ENCODE data around the gene IFNL1. TPM values are rescaled to one million over a fixed set of nuclear protein-coding genes. Genes with fewer than 3 reads are reported as not detected.

IFNL1 gene
- total and polyA plus RNA-seq, 2 donors from 2014 or later, result not detected

DNA sequence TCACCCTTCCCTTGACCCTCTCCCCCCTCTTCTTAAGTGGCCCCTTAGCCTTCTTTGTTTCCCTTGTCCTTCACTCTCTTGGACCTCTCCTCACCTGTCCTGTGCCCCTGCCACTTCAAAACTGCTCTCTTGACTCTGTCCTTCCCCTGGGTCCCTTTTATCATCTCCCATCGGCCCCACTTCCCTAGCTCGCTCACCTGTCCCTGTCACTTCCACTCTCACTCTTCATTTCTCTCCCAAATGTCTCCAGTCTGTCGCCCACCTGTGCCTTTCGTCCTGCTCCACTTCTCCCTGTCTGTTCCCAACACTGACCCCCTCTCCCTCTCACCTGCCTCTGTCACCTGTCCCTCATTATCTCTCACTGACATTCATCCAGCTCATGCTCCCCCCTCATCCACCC is 699 bp downstream of the IFNL1 start:
- DNase-seq, result no peak
- Histone ChIP-seq H3K9ac (ENCODE audit: low read length in 3 of 3) (no peak overlapping the region), H3K9me3 (ENCODE audit: control insufficient read depth in 2 of 3, insufficient read depth in 1 of 3, low read length in 3 of 3) (no peaks in the 10 kb centered on the region), H3K27me3 (ENCODE audit: control insufficient read depth, insufficient read depth, low read length) (no peaks in the 10 kb centered on the region), H3K4me1 (ENCODE audit: control insufficient read depth in 2 of 3, insufficient read depth in 2 of 3, low read depth in 1 of 3, low read length in 3 of 3) (no peaks in the 10 kb centered on the region), H3K27ac (ENCODE audit: low read depth in 2 of 2, low read length in 2 of 2) (no peak overlapping the region), H3K36me3 (ENCODE audit: control insufficient read depth in 2 of 3, insufficient read depth in 3 of 3, low read length in 3 of 3) (no peaks in the 10 kb centered on the region), H3K4me3 (ENCODE audit: low read length in 3 of 3) (no peak overlapping the region)
- intact Hi-C loops (cut with DNase I), result no loop called here
- TF ChIP-seq CTCF (IDR thresholded peaks at IDR 0.05; ENCODE audit: borderline replicate concordance, extremely low read depth, insufficient read depth), result no peak
- FAIRE-seq, result no peak

- DNase-seq, result no peak
- TF ChIP-seq CTCF (IDR thresholded peaks at IDR 0.05; ENCODE audit: borderline replicate concordance, extremely low read depth, insufficient read depth), result no peak
- no peak overlapping the region for H3K9ac ChIP-seq (ENCODE audit: low read length in 3 of 3)
- no peak for FAIRE-seq
- H3K27me3 ChIP-seq (ENCODE audit: control insufficient read depth, insufficient read depth, low read length), result no peaks in the 10 kb centered on the region
- H3K27ac ChIP-seq (ENCODE audit: low read depth in 2 of 2, low read length in 2 of 2), result no peak overlapping the region
- no peaks in the 10 kb centered on the region for H3K4me1 ChIP-seq (ENCODE audit: control insufficient read depth in 2 of 3, insufficient read depth in 2 of 3, low read depth in 1 of 3, low read length in 3 of 3)
- H3K9me3 ChIP-seq (ENCODE audit: control insufficient read depth in 2 of 3, insufficient read depth in 1 of 3, low read length in 3 of 3), result no peaks in the 10 kb centered on the region
- no peaks in the 10 kb centered on the region for H3K36me3 ChIP-seq (ENCODE audit: control insufficient read depth in 2 of 3, insufficient read depth in 3 of 3, low read length in 3 of 3)
- intact Hi-C loops (cut with DNase I), result no loop called here
- no peak overlapping the region for H3K4me3 ChIP-seq (ENCODE audit: low read length in 3 of 3)
Observed at GRCh38 chr19:39297931-39298634, 1.9 kb downstream of the IFNL1 start.

- no peaks in the 10 kb centered on the region for H3K9me3 ChIP-seq (ENCODE audit: control insufficient read depth in 2 of 3, insufficient read depth in 1 of 3, low read length in 3 of 3)
- H3K9ac ChIP-seq (ENCODE audit: low read length in 3 of 3), result no peak overlapping the region
- DNase-seq, result no peak
- intact Hi-C loops (cut with DNase I), result no loop called here
- peaks cover 4% of the 10 kb centered on the region for H3K27me3 ChIP-seq (ENCODE audit: control insufficient read depth, insufficient read depth, low read length)
- no peak for FAIRE-seq
- H3K36me3 ChIP-seq (ENCODE audit: control insufficient read depth in 2 of 3, insufficient read depth in 3 of 3, low read length in 3 of 3), result no peaks in the 10 kb centered on the region
- no peak for TF ChIP-seq CTCF (IDR thresholded peaks at IDR 0.05; ENCODE audit: borderline replicate concordance, extremely low read depth, insufficient read depth)
- H3K4me3 ChIP-seq (ENCODE audit: low read length in 3 of 3), result no peak overlapping the region
- H3K4me1 ChIP-seq (ENCODE audit: control insufficient read depth in 2 of 3, insufficient read depth in 2 of 3, low read depth in 1 of 3, low read length in 3 of 3), result no peaks in the 10 kb centered on the region
- H3K27ac ChIP-seq (ENCODE audit: low read depth in 2 of 2, low read length in 2 of 2), result no peak overlapping the region
Observed at GRCh38 chr19:39299404-39299803, 3.2 kb downstream of the IFNL1 start.

GRCh38 chr19:39299832-39300231 is 3.6 kb downstream of the IFNL1 start:
- H3K4me1 ChIP-seq (ENCODE audit: control insufficient read depth in 2 of 3, insufficient read depth in 2 of 3, low read depth in 1 of 3, low read length in 3 of 3), result no peaks in the 10 kb centered on the region
- H3K9me3 ChIP-seq (ENCODE audit: control insufficient read depth in 2 of 3, insufficient read depth in 1 of 3, low read length in 3 of 3), result no peaks in the 10 kb centered on the region
- no peak for TF ChIP-seq CTCF (IDR thresholded peaks at IDR 0.05; ENCODE audit: borderline replicate concordance, extremely low read depth, insufficient read depth)
- intact Hi-C loops (cut with DNase I), result no loop called here
- H3K27me3 ChIP-seq (ENCODE audit: control insufficient read depth, insufficient read depth, low read length), result peaks cover 8% of the 10 kb centered on the region
- no peak overlapping the region for H3K27ac ChIP-seq (ENCODE audit: low read depth in 2 of 2, low read length in 2 of 2)
- no peaks in the 10 kb centered on the region for H3K36me3 ChIP-seq (ENCODE audit: control insufficient read depth in 2 of 3, insufficient read depth in 3 of 3, low read length in 3 of 3)
- no peak overlapping the region for H3K4me3 ChIP-seq (ENCODE audit: low read length in 3 of 3)
- FAIRE-seq, result no peak
- H3K9ac ChIP-seq (ENCODE audit: low read length in 3 of 3), result no peak overlapping the region
- DNase-seq, result no peak
